ENCODE measurements around the gene FREM2.

Gene FREM2

DNA sequence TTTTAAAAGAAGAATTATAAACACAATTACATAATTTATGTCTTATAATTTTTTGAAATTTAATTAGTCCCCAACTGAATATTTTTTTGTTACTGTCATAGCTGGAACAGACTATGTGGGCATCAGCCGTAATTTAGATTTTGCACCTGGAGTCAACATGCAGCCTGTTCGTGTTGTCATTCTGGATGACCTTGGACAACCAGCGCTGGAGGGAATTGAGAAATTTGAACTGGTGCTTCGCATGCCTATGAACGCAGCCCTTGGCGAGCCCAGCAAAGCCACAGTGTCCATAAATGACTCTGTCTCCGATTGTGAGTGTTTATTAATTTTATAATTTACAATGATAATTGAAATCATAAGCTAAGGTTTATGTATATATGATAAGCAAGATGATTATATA, 161.5 kb downstream of the FREM2 start:
- DNase-seq = no peak

DNA sequence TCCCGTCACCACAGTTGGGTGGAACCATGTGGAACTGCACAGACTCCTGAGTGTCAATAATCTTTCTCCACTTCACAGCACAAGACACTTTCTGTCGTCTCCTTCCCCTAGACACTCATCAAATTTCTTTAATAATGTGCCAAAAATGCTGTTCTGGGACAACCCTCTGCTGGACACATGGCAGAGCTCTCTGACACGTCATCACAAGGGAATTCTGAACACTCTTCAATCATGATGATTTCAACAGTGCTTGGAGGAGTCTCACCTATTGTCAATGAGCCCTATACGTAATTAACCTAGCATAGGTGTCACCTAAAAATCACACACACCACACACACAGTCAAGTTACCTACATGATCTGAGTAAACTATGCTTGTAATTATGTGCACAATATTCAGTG, 162.4 kb downstream of the FREM2 start:
- DNase-seq = no peak

DNA sequence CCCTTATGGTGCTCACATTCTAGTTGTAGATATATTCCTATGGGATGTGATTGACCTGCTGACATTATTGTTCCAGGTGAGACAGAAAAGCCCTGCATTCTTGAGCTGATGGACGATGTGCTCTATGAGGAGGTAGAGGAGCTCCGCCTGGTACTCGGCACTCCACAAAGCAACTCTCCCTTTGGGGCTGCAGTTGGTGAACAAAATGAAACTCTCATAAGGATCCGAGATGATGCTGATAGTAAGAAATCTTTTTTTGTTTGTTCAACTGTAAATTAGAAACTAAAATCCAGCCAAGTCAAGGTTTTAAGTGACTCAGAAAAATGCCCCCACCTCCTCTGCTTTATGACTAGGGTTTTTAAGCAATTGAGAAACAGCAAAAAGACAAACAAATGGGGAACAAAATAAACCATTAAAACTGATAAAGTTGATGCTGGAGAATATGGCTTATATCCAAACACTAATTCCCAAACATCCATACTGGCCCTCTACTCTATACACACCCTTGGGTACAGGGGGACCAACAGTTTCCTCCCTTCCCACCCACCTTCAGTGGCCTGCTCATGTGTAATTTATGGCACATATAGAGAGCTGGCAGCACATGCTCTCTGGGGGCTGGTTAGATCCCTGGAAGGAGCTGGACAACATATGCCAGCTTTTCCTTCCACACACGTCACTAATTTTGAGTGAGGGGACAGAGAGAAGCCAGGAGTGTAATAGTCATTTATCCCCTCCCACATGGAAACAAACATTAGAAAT, 164.2 kb downstream of the FREM2 start:
- no peak for DNase-seq

GRCh38 chr13:38854226-38854625, 167.3 kb downstream of the FREM2 start:
- DNase-seq = no peak

GRCh38 chr13:38856065-38856464, 169.2 kb downstream of the FREM2 start:
- no peak for DNase-seq

- DNase-seq = no peak
Measured at GRCh38 chr13:38862443-38862842, 175.6 kb downstream of the FREM2 start.

- DNase-seq = no peak
Measured at GRCh38 chr13:38863536-38863935, 176.7 kb downstream of the FREM2 start.

DNA sequence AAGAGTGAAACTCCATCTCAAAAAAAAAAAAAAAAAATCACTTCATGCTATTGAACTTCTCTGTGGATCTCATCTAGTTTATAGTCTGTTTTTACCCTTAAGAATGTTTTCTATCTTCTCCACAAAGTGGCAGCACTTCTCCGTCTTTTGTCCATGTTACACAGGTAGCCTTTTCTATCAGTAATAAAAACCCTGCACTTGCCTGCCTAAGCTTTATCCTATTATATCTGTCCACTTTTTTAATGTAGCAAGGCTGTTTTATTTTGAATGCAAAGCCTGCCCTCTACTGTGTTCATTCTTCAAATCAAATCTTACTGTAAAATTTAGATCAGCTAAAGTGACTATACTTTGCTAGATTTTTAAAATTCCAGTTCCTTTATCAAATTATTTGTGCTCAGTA, 179.8 kb downstream of the FREM2 start:
- DNase-seq = no peak

- no peak for DNase-seq
Measured at GRCh38 chr13:38868399-38868798, 181.5 kb downstream of the FREM2 start.

GRCh38 chr13:38868870-38869269, 182.0 kb downstream of the FREM2 start:
- DNase-seq = no peak

GRCh38 chr13:38871275-38871674, 184.4 kb downstream of the FREM2 start:
- DNase-seq = no peak

GRCh38 chr13:38872693-38873092, 185.8 kb downstream of the FREM2 start:
- peak; percentile 37 for DNase-seq

- no peak for DNase-seq
Measured at GRCh38 chr13:38875186-38875875, 188.5 kb downstream of the FREM2 start.

DNA sequence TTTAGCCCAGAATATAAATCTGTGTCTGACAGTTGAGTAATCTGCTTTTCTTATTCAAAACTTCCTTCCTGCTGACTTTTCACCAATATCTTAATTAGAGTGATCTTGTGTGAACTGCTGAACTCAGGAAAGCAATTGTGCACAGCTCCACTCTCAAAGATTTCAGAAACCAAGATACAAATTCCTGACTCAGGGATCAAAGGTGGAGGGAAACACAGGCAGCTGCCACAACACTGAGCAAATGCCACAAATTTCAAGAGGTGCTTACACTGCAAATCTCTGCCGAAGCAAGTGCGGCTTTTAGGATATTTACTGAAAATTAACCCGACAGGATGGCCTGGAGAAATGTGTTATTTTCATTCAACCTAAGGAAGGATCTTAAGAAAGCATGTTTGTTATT, 192.4 kb downstream of the FREM2 start:
- no peak for DNase-seq

DNA sequence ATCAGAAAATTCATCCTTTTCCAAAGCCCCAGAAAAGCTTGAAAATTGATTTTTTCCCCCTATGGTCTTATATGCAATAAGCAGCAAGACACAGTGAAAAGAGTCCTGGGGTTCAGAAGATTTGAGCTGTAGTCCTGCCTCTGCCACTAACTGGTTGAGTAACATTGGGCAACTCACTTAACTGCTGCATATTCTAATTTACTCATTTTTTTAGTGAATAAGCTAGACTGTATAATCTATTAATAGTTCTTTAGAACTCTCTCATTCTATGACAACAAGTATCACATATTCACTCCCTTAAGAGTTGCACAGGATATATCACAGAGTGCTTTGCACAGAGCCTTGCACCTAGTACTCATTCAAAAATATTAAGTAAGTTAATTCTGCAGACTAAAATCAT, 192.9 kb downstream of the FREM2 start:
- DNase-seq = no peak

- no peak for DNase-seq
Measured at GRCh38 chr13:38880397-38880796, 193.5 kb downstream of the FREM2 start.

GRCh38 chr13:38883783-38884182, 196.9 kb downstream of the FREM2 start:
- no peak for DNase-seq

GRCh38 chr13:38888309-38888708, 201.4 kb downstream of the FREM2 start:
- DNase-seq = no peak

- DNase-seq = no peak
Measured at GRCh38 chr13:38895075-38895474, 208.2 kb downstream of the FREM2 start.

GRCh38 chr13:38897521-38897920, 210.6 kb downstream of the FREM2 start:
- no peak for DNase-seq

- no peak for DNase-seq
Measured at GRCh38 chr13:38898481-38898880, 211.6 kb downstream of the FREM2 start.

DNA sequence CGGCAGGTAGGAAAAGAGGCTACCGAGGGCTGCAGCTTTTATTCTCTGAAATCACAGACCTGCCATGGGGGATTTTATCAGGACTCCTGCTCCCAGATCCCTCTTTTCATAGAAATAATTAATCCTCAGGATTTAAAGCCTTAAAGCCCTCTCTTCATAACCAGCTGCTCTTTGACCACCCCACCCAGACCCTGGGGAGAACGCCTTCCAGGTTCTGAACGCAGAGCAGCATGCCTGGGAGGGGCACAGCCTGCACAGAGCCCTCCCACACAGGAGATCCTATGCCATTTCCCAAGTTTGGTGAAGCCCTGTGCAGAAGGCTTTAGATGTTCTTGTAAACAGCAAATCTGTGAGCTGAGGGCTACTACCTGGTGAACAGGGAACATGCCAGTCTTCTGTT, 212.7 kb downstream of the FREM2 start:
- no peak for DNase-seq

DNA sequence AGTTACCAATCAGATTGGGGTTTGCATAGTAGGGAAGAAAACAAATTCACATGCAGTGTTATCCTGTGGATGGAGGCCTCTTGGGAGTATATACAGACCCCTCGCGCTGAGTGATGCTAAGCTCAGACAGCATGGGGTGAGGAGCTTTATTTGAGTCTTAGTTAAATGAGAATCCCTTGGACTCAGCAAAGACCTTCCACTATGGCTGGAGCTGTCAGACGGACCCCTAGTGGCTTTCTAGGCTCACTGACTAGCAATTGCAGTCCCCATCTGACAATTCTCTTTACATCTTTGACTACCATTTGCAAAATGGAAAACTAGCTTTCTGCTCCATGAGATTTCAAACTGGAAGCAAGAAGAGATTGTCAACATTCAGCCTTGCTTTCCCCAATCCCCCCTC, 213.3 kb downstream of the FREM2 start:
- DNase-seq = no peak

DNA sequence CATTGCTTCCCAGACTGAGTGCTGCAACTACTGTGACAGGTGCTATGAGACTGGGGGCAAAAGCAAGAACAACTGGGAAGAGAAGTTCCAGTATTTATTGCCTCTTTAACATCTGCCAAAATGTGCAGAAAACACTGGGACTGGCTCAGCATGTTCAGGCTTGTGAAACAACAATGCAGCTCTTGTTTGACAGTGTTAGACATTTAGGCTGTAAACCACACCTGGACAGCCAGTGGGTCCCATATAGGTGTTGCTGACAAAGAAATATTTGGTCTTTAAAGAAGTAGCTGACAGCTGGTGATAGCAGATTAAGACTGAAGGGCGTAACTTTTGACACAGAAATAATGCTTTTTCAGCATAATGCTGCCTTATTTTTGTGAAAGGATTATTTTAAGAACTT, 215.7 kb downstream of the FREM2 start:
- DNase-seq = no peak

- DNase-seq = no peak
Measured at GRCh38 chr13:38905081-38905480, 218.2 kb downstream of the FREM2 start.
